Neuronal stem cell (in vitro differentiated cells): ENCODE data around the gene SHC2.

ENCODE experiments used
- DNase-seq: peaks from one replicate; pipeline ENCODE4 v3.0.0-alpha.2; 2013; ENCODE audit warnings: low spot score
- H2AFZ ChIP-seq: one replicate; pipeline ENCODE4 v1.6.1; 2013; ENCODE audit warnings: mild to moderate bottlenecking, low read length, inconsistent platforms
- H2AK5ac ChIP-seq: 2 replicates; pipeline ENCODE4 v1.6.1; 2013; ENCODE audit warnings: low read depth, mild to moderate bottlenecking, inconsistent platforms, low read length, moderate library complexity, mixed read lengths
- H2BK120ac ChIP-seq: 2 replicates; pipeline ENCODE4 v1.6.1; 2013; ENCODE audit warnings: low read depth, mild to moderate bottlenecking, inconsistent platforms, low read length, moderate library complexity, mixed read lengths
- H2BK12ac ChIP-seq: one replicate; pipeline ENCODE4 v1.6.1; 2013; ENCODE audit warnings: low read length, inconsistent platforms
- H2BK15ac ChIP-seq: 2 replicates; pipeline ENCODE4 v1.6.1; 2013; ENCODE audit warnings: mild to moderate bottlenecking, low read length, inconsistent platforms, mixed read lengths
- H2BK5ac ChIP-seq: one replicate; pipeline ENCODE4 v1.6.1; 2013; ENCODE audit warnings: inconsistent platforms, mild to moderate bottlenecking, low read length, moderate library complexity
- H3K14ac ChIP-seq: one replicate; pipeline ENCODE4 v1.6.1; 2013; ENCODE audit warnings: low read length, inconsistent platforms
- H3K18ac ChIP-seq: 2 replicates; pipeline ENCODE4 v1.6.1; 2013; ENCODE audit warnings: low read length, inconsistent platforms
- H3K23ac ChIP-seq: 2 replicates; pipeline ENCODE4 v1.6.1; 2013; ENCODE audit warnings: low read depth, mild to moderate bottlenecking, mixed read lengths, low read length, inconsistent platforms; ENCODE audit not compliant: poor library complexity
- H3K27ac ChIP-seq: replicated peaks from 3 replicates; pipeline ENCODE4 v1.5.1; 2013; ENCODE audit warnings: low read length, inconsistent platforms
- H3K27me3 ChIP-seq, 3 experiments: 2 replicates each; pipeline ENCODE4 v1.6.1; 2013; ENCODE audit warnings: low read length in 3 of 3, mild to moderate bottlenecking in 2 of 3, inconsistent platforms in 1 of 3, low read depth in 1 of 3, mixed read lengths in 1 of 3, moderate library complexity in 1 of 3; ENCODE audit not compliant: control insufficient read depth in 3 of 3, insufficient read depth in 3 of 3
- H3K36me3 ChIP-seq, 2 donors: replicated peaks in 1 of 2; 2 replicates each; pipeline ENCODE4 v1.6.1; 2013; ENCODE audit warnings: low read length in 2 of 2; ENCODE audit not compliant: control insufficient read depth in 2 of 2, insufficient read depth in 2 of 2
- H3K4ac ChIP-seq: 2 replicates; pipeline ENCODE4 v1.6.1; 2013; ENCODE audit warnings: inconsistent platforms, mild to moderate bottlenecking, low read length, moderate library complexity
- H3K4me1 ChIP-seq, 2 donors: 1 replicate in 1 of 2; 2 replicates in 1 of 2; pipeline ENCODE4 v1.6.1; 2013; ENCODE audit warnings: low read length in 2 of 2, low read depth in 1 of 2; ENCODE audit not compliant: control insufficient read depth in 2 of 2, insufficient read depth in 1 of 2
- H3K4me2 ChIP-seq: one replicate; pipeline ENCODE4 v1.6.1; 2013; ENCODE audit warnings: mild to moderate bottlenecking, low read length, inconsistent platforms; ENCODE audit not compliant: insufficient read depth, poor library complexity, severe bottlenecking
- H3K4me3 ChIP-seq, 2 donors: 2 replicates each; pipeline ENCODE4 v1.5.1; 2013; ENCODE audit warnings: low read length in 2 of 2, mild to moderate bottlenecking in 2 of 2, inconsistent platforms in 1 of 2, moderate library complexity in 1 of 2
- H3K79me1 ChIP-seq: one replicate; pipeline ENCODE4 v1.6.1; 2013; ENCODE audit warnings: low read depth, mild to moderate bottlenecking, inconsistent platforms, low read length, moderate library complexity
- H3K9ac ChIP-seq: one replicate; pipeline ENCODE4 v1.6.1; 2013; ENCODE audit warnings: mild to moderate bottlenecking, low read depth, low read length, inconsistent platforms; ENCODE audit not compliant: poor library complexity
- H3K9me3 ChIP-seq, 2 donors: replicated peaks in 1 of 2; 2 replicates each; pipeline versions ENCODE3 to v1.6.1; 2013; ENCODE audit warnings: low read length in 2 of 2, mild to moderate bottlenecking in 2 of 2, inconsistent platforms in 1 of 2, low read depth in 1 of 2, mixed read lengths in 1 of 2, moderate library complexity in 1 of 2; ENCODE audit not compliant: control insufficient read depth in 2 of 2, insufficient read depth in 1 of 2
- H4K8ac ChIP-seq: one replicate; pipeline ENCODE4 v1.6.1; 2013; ENCODE audit warnings: low read depth, mild to moderate bottlenecking, inconsistent platforms, low read length, moderate library complexity
- H4K91ac ChIP-seq: one replicate; pipeline ENCODE4 v1.6.1; 2013; ENCODE audit warnings: low read length, low read depth, mild to moderate bottlenecking, inconsistent platforms; ENCODE audit not compliant: poor library complexity
- WGBS, 2 donors: extraction: QIAGEN DNeasy Blood & Tissue Kit; methylation state at CpG; one replicate each; pipeline ENCODE4 v1.1.7; 2013; ENCODE audit warnings: missing lambda C conversion rate in 2 of 2, mixed read lengths in 1 of 2; ENCODE audit not compliant: insufficient read length in 2 of 2, insufficient replicate concordance in 1 of 2; ENCODE audit errors: extremely low coverage in 2 of 2; 5-methylcytosine and 5-hydroxymethylcytosine counted together

Gene SHC2

GRCh38 chr19:506404-507285, 45.8 kb upstream of the SHC2 start:
- Histone ChIP-seq H2BK15ac (no peak overlapping the region), H2BK5ac (peak overlapping the region; percentile 76), H3K36me3 (peaks cover 2 to 9% of the 10 kb centered on the region in 2 donors), H3K14ac (no peak overlapping the region), H3K27ac (peak overlapping the region; percentile 97), H2AFZ (peak overlapping the region; percentile 84), H4K8ac (peak overlapping the region; percentile 58), H3K9ac (peak overlapping the region; percentile 82), H2BK120ac (peak overlapping the region; percentile 35), H3K4me3 (peak overlapping the region; percentile 78 to 94), H3K79me1 (peaks cover 2% of the 10 kb centered on the region), H3K23ac (peak overlapping the region; percentile 81), H2BK12ac (no peak overlapping the region), H3K18ac (peak overlapping the region; percentile 99), H3K9me3 (peaks cover 0 to 5% of the 10 kb centered on the region in 2 donors), H3K4me1 (peaks cover 13 to 19% of the 10 kb centered on the region in 2 donors), H4K91ac (no peak overlapping the region), H2AK5ac (no peak overlapping the region), H3K4ac (no peak overlapping the region), H3K4me2 (peak overlapping the region; percentile 71), H3K27me3 (no peaks in the 10 kb centered on the region)
- no peak for DNase-seq
- WGBS, 2 donors: no CpG with 5 or more reads among the region's 48 CpGs

- no peak overlapping the region for H3K9ac ChIP-seq
Observed at GRCh38 chr19:504616-505015, 43.8 kb upstream of the SHC2 start.

DNA sequence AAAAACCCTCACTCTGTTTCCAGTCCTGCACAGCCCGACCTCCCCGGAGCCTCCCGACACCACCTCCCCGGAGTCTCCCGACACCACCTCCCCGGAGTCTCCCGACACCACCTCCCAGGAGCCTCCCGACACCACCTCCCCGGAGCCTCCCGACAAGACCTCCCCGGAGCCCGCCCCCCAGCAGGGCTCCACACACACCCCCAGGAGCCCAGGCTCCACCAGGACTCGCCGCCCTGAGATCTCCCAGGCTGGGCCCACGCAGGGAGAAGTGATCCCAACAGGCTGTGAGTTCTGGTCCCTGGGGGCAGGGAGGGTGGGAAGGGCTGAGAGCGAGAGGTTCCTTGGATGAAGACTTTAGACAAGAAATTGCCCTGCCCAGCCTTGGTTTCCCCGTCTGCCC, 40.8 kb upstream of the SHC2 start:
- no peak overlapping the region for H3K4ac ChIP-seq
- H2BK12ac ChIP-seq: no peak overlapping the region
- H2BK5ac ChIP-seq: no peak overlapping the region
- H3K23ac ChIP-seq: no peak overlapping the region
- no peak overlapping the region for H2AFZ ChIP-seq
- no peak for DNase-seq
- WGBS, 2 donors: no CpG with 5 or more reads among the region's 17 CpGs
- H3K79me1 ChIP-seq: peaks cover 1% of the 10 kb centered on the region
- H4K91ac ChIP-seq: no peak overlapping the region
- H3K9me3 ChIP-seq: peaks cover 5 to 7% of the 10 kb centered on the region in 2 donors
- no peak overlapping the region for H3K9ac ChIP-seq
- H3K4me1 ChIP-seq: peaks cover 0 to 4% of the 10 kb centered on the region in 2 donors
- H2AK5ac ChIP-seq: no peak overlapping the region
- no peak overlapping the region for H2BK15ac ChIP-seq
- H2BK120ac ChIP-seq: no peak overlapping the region
- no peak overlapping the region for H3K14ac ChIP-seq
- H3K36me3 ChIP-seq: no peaks in the 10 kb centered on the region
- H3K27ac ChIP-seq: no peak overlapping the region
- peaks cover 15 to 31% (median 24%) of the 10 kb centered on the region in 3 experiments for H3K27me3 ChIP-seq
- no peak overlapping the region for H3K18ac ChIP-seq
- H4K8ac ChIP-seq: no peak overlapping the region
- H3K4me2 ChIP-seq: no peak overlapping the region
- no peak overlapping the region for H3K4me3 ChIP-seq

More at GRCh38 chr19:504616-505015, 43.8 kb upstream of the SHC2 start:
- peaks cover 0 to 5% of the 10 kb centered on the region in 2 donors for H3K9me3 ChIP-seq
- H3K4ac ChIP-seq: no peak overlapping the region
- H2BK15ac ChIP-seq: no peak overlapping the region
- no peak overlapping the region for H3K14ac ChIP-seq
- peak overlapping the region; percentile 38 for H3K18ac ChIP-seq
- H3K4me1 ChIP-seq: peaks cover 5 to 8% of the 10 kb centered on the region in 2 donors
- peak overlapping the region; percentile 66 for H2BK5ac ChIP-seq
- H3K4me2 ChIP-seq: no peak overlapping the region
- no peak for DNase-seq
- H3K4me3 ChIP-seq: no peak overlapping the region
- no peak overlapping the region for H2BK120ac ChIP-seq
- H2AFZ ChIP-seq: no peak overlapping the region
- no peak overlapping the region for H3K27ac ChIP-seq
- peak overlapping the region; percentile 81 for H2AK5ac ChIP-seq
- peaks cover 2 to 7% of the 10 kb centered on the region in 2 donors for H3K36me3 ChIP-seq
- H3K27me3 ChIP-seq: peaks cover 0 to 4% (median 3%) of the 10 kb centered on the region in 3 experiments
- H4K8ac ChIP-seq: peak overlapping the region; percentile 3
- no CpG with 5 or more reads among the region's 14 CpGs for WGBS, 2 donors
- H4K91ac ChIP-seq: no peak overlapping the region
- H3K23ac ChIP-seq: peak overlapping the region; percentile 20
- H2BK12ac ChIP-seq: peak overlapping the region; percentile 41
- peaks cover 2% of the 10 kb centered on the region for H3K79me1 ChIP-seq

DNA sequence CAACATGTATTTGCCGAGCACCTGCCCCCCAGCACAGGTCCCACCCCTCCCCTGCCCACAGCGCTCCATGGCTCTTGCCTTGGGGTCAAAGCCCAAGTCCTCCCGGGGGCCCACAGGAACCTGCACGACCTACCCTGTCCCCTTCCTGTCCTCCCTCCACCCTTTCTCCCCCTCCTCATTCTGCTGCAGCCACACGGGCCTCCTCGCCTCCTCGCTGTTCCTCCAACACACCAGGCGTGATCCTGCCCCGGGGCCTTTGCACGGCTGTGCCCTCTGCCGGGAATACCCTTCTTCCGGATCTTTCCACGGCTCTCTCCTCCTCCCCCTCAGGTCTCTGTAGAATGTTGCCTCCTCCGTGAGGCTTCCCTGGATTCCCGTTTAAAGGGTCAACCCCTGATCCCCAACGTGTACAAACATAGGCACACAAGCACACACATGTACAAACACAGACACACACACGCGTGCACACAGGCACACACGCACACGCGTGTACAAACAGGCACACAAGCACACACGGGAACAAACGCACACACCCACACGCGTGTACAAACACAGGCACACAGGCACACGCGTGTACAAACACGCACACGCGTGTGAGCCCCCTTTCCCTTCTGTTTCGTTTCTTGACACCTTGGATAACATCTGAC, 38.3 kb upstream of the SHC2 start:
- Histone ChIP-seq H3K27me3 (peaks cover 15 to 39% (median 24%) of the 10 kb centered on the region in 3 experiments), H3K4me1 (peaks cover 0 to 2% of the 10 kb centered on the region in 2 donors), H3K4me2 (no peak overlapping the region), H4K91ac (no peak overlapping the region), H3K4me3 (peak overlapping the region in 1 of 2 donors; percentile 67), H3K79me1 (peaks cover 1% of the 10 kb centered on the region), H3K14ac (peak overlapping the region; percentile 76), H3K23ac (no peak overlapping the region), H2BK5ac (no peak overlapping the region), H2BK120ac (peak overlapping the region; percentile 16), H2BK15ac (peak overlapping the region; percentile 49), H3K9ac (no peak overlapping the region), H3K27ac (no peak overlapping the region), H2BK12ac (no peak overlapping the region), H3K18ac (peak overlapping the region; percentile 31), H3K4ac (no peak overlapping the region), H3K36me3 (no peaks in the 10 kb centered on the region), H2AK5ac (peak overlapping the region; percentile 83), H2AFZ (no peak overlapping the region), H4K8ac (no peak overlapping the region), H3K9me3 (peaks cover 5 to 7% of the 10 kb centered on the region in 2 donors)
- no peak for DNase-seq
- WGBS, 2 donors: no CpG with 5 or more reads among the region's 31 CpGs
